MM.1S (cell line): ENCODE data around the gene SUMO2.

Experiments
- CTCF ChIP-seq: fragments of 300-600 bp; sonication (generic); IDR thresholded peaks from 2 replicates; pipeline ENCODE4 v1.5.1; 2016; ENCODE audit warnings: antibody characterized with exemption, low read length, mixed read lengths
- EZH2phosphoT487 ChIP-seq: fragments of 300-600 bp; sonication (generic); IDR thresholded peaks from 2 replicates; pipeline ENCODE4 v1.6.1; 2018; ENCODE audit warnings: antibody characterized with exemption, low read length

GRCh38 chr17:75135946-75136345 lies 46.8 kb downstream of the SUMO2 start:
- TF ChIP-seq CTCF, result no peak
- no peak for TF ChIP-seq EZH2phosphoT487
